H9 (cell line): Measurements from ENCODE around the gene GPAT3. TPM values are rescaled to one million over a fixed set of nuclear protein-coding genes. Genes with fewer than 3 reads are reported as not detected.

Experiments used
- DNase-seq: peaks from one replicate; pipeline ENCODE4 v3.0.0-alpha.2; 2017
- H2AFZ ChIP-seq: one replicate; pipeline ENCODE4 v1.6.1; 2013; ENCODE audit warnings: mild to moderate bottlenecking, low read length, control low read depth, moderate library complexity
- H2AK5ac ChIP-seq: 2 replicates; pipeline ENCODE4 v1.6.1; 2013; ENCODE audit warnings: low read length, control low read depth, mixed read lengths; ENCODE audit not compliant: insufficient read length
- H2BK120ac ChIP-seq: one replicate; pipeline ENCODE4 v1.6.1; 2013; ENCODE audit warnings: low read depth, mild to moderate bottlenecking, low read length, control low read depth, inconsistent platforms; ENCODE audit not compliant: poor library complexity, severe bottlenecking
- H2BK12ac ChIP-seq: 2 replicates; pipeline ENCODE4 v1.6.1; 2013; ENCODE audit warnings: low read length, control low read depth, mixed read lengths, low read depth; ENCODE audit not compliant: insufficient read length
- H2BK15ac ChIP-seq: 2 replicates; pipeline ENCODE4 v1.6.1; 2013; ENCODE audit warnings: low read depth, low read length, control low read depth
- H2BK20ac ChIP-seq: one replicate; pipeline ENCODE4 v1.6.1; 2013; ENCODE audit warnings: low read depth, mild to moderate bottlenecking, low read length, control low read depth, inconsistent platforms; ENCODE audit not compliant: poor library complexity, severe bottlenecking
- H2BK5ac ChIP-seq: 2 replicates; pipeline ENCODE4 v1.6.1; 2013; ENCODE audit warnings: low read length, control low read depth, mixed read lengths; ENCODE audit not compliant: insufficient read length
- H3K14ac ChIP-seq: 2 replicates; pipeline ENCODE4 v1.6.1; 2013; ENCODE audit warnings: low read length, control low read depth; ENCODE audit not compliant: insufficient read depth
- H3K18ac ChIP-seq: 2 replicates; pipeline ENCODE4 v1.6.1; 2013; ENCODE audit warnings: low read depth, mild to moderate bottlenecking, mixed read lengths, low read length, control low read depth; ENCODE audit not compliant: insufficient read length
- H3K23ac ChIP-seq: 2 replicates; pipeline ENCODE4 v1.6.1; 2013; ENCODE audit warnings: low read length, control low read depth, mixed read lengths, low read depth; ENCODE audit not compliant: insufficient read length
- H3K23me2 ChIP-seq: 2 replicates; pipeline ENCODE4 v1.6.1; 2013; ENCODE audit warnings: low read depth, mild to moderate bottlenecking, mixed read lengths, low read length, control low read depth; ENCODE audit not compliant: insufficient read length, poor library complexity, severe bottlenecking
- H3K27ac ChIP-seq: 2 replicates; pipeline ENCODE4 v1.5.1; 2013; ENCODE audit warnings: low read length, control low read depth, mixed read lengths, low read depth; ENCODE audit not compliant: insufficient read length
- H3K27me3 ChIP-seq: 2 replicates; pipeline ENCODE4 v1.6.1; 2013; ENCODE audit warnings: low read length, control low read depth, inconsistent platforms; ENCODE audit not compliant: insufficient read depth
- H3K4ac ChIP-seq: 2 replicates; pipeline ENCODE4 v1.6.1; 2013; ENCODE audit warnings: low read depth, mild to moderate bottlenecking, control low read depth, inconsistent platforms, low read length, moderate library complexity
- H3K4me1 ChIP-seq: 2 replicates; pipeline ENCODE4 v1.6.1; 2013; ENCODE audit warnings: low read length, control low read depth, inconsistent platforms; ENCODE audit not compliant: insufficient read depth
- H3K4me2 ChIP-seq: 2 replicates; pipeline ENCODE4 v1.6.1; 2013; ENCODE audit warnings: low read length, control low read depth, mixed read lengths; ENCODE audit not compliant: insufficient read length, insufficient read depth
- H3K56ac ChIP-seq: 2 replicates; pipeline ENCODE4 v1.6.1; 2013; ENCODE audit warnings: low read depth, mild to moderate bottlenecking, mixed read lengths, low read length, control low read depth; ENCODE audit not compliant: insufficient read length
- H3K79me1 ChIP-seq: 2 replicates; pipeline ENCODE4 v1.6.1; 2013; ENCODE audit warnings: low read depth, mild to moderate bottlenecking, moderate library complexity, low read length, control low read depth, inconsistent platforms; ENCODE audit not compliant: insufficient read depth, poor library complexity, severe bottlenecking
- H3K79me2 ChIP-seq: 2 replicates; pipeline ENCODE4 v1.6.1; 2013; ENCODE audit warnings: low read length, control low read depth, inconsistent platforms; ENCODE audit not compliant: insufficient read depth
- H3K9ac ChIP-seq: 2 replicates; pipeline ENCODE4 v1.6.1; 2013; ENCODE audit warnings: low read length, control low read depth, mixed read lengths; ENCODE audit not compliant: insufficient read length; ENCODE audit errors: extremely low read depth
- H3K9me3 ChIP-seq: one replicate; pipeline ENCODE4 v1.6.1; 2013; ENCODE audit warnings: low read depth, low read length, inconsistent platforms; ENCODE audit not compliant: control insufficient read depth
- H3T11ph ChIP-seq: one replicate; pipeline ENCODE4 v1.6.1; 2013; ENCODE audit warnings: mild to moderate bottlenecking, low read length, control low read depth, inconsistent platforms
- H4K20me1 ChIP-seq: one replicate; pipeline ENCODE4 v1.6.1; 2013; ENCODE audit not compliant: control insufficient read depth, insufficient read length, insufficient read depth
- H4K5ac ChIP-seq: 2 replicates; pipeline ENCODE4 v1.6.1; 2013; ENCODE audit warnings: low read depth, mild to moderate bottlenecking, mixed read lengths, low read length, control low read depth; ENCODE audit not compliant: insufficient read length
- H4K8ac ChIP-seq: replicated peaks from 2 replicates; pipeline ENCODE4 v1.6.1; 2013; ENCODE audit warnings: low read length, control low read depth, mixed read lengths, low read depth; ENCODE audit not compliant: insufficient read length
- H4K91ac ChIP-seq: 2 replicates; pipeline ENCODE4 v1.6.1; 2013; ENCODE audit warnings: low read depth, mild to moderate bottlenecking, moderate library complexity, mixed read lengths, low read length, control low read depth; ENCODE audit not compliant: insufficient read length
- H3K27ac Mint-ChIP-seq, 3 experiments: 2 replicates in 2 of 3; 3 replicates in 1 of 3; pipeline ENCODE4 v1.8.0; 2020 to 2021; ENCODE audit warnings: mixed read lengths in 3 of 3, mild to moderate bottlenecking in 1 of 3, moderate library complexity in 1 of 3
- H3K27me3 Mint-ChIP-seq: 2 replicates; pipeline ENCODE4 v1.8.0; 2021; ENCODE audit warnings: low read depth, mild to moderate bottlenecking, moderate library complexity, mixed read lengths
- H3K36me3 Mint-ChIP-seq, 3 experiments: 2 replicates in 2 of 3; 3 replicates in 1 of 3; pipeline ENCODE4 v1.8.0; 2020 to 2021; ENCODE audit warnings: low read depth in 3 of 3, mixed read lengths in 3 of 3; ENCODE audit not compliant: insufficient read depth in 1 of 3
- H3K4me1 Mint-ChIP-seq, 2 experiments: 2 replicates each; pipeline ENCODE4 v1.8.0; 2020; ENCODE audit warnings: mixed read lengths in 2 of 2
- H3K4me3 Mint-ChIP-seq, 2 experiments: 2 replicates in 1 of 2; 3 replicates in 1 of 2; pipeline ENCODE4 v1.8.0; 2020 to 2021; ENCODE audit warnings: mild to moderate bottlenecking in 2 of 2, mixed read lengths in 2 of 2, moderate library complexity in 1 of 2
- H3K9me3 Mint-ChIP-seq, 2 experiments: 2 replicates in 1 of 2; 3 replicates in 1 of 2; pipeline ENCODE4 v1.8.0; 2020; ENCODE audit warnings: mild to moderate bottlenecking in 2 of 2, mixed read lengths in 2 of 2, moderate library complexity in 1 of 2
- WGBS: extraction: QIAGEN DNeasy Blood & Tissue Kit; methylation state at CpG from one replicate; pipeline ENCODE4 v1.1.7; 2013; ENCODE audit warnings: missing lambda C conversion rate, low lambda C conversion rate, mixed read lengths; ENCODE audit not compliant: insufficient read length; ENCODE audit errors: extremely low coverage; 5-methylcytosine and 5-hydroxymethylcytosine counted together
- total RNA-seq: library from RNA; stranded (reverse); gene quantifications from 2 replicates; pipeline ENCODE4 v1.2.1, GENCODE V29; 2021
- TF ChIP-seq, protein P1 (sequence below): fragments of 200-600 bp; sonication (generic); conservative IDR thresholded peaks from 3 replicates; pipeline ENCODE4 v1.8.0; 2021; ENCODE audit warnings: antibody characterized with exemption, mild to moderate bottlenecking

The GPAT3 gene
- total RNA-seq, 1 experiment from 2014 or later, result 1.8 TPM

DNA sequence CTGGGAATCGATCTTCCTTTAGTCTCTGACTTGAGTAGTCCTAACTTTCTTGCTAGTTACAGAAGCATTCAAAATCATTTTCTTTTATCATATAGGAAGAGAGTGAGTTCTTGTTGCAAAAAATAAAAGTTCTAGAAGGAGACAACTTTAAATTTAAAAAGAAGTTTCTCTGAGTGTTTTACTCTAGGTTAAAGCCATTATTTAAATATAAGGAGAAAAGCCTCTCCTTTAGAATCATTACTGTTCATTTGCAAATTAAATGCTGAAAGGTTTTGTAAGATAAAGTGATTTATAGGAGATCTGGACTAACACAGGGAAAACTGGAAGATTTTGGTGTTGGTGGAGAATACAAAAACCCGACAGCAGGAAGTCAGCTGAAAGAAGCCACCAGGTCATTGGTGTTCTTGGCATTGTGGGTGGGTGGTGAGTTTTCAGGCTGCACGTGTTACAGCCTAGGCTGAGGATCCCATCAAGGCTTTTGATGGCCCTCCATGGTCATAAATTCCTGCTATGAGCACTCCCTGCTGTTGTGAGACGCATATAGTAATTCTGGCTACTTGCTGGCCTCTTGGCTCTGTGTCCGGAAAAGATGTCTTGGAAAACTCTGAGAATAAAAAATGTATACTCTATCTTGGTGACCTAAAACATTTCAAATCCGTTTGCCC, 81.6 kb downstream of the GPAT3 start:
- Histone ChIP-seq H3K79me1 (no peaks in the 10 kb centered on the region), H4K8ac (no peak overlapping the region), H2BK20ac (no peak overlapping the region), H3K27ac (no peak overlapping the region), H3K4me1 (peaks cover 6% of the 10 kb centered on the region; the same call in 1 of the 2 replicates), H3K23me2 (no peaks in the 10 kb centered on the region), H3K27me3 (no peaks in the 10 kb centered on the region), H3K4ac (no peak overlapping the region), H3T11ph (no peak overlapping the region), H3K14ac (no peak overlapping the region), H3K9me3 (no peaks in the 10 kb centered on the region), H3K79me2 (no peaks in the 10 kb centered on the region), H2BK120ac (no peak overlapping the region), H2BK5ac (no peak overlapping the region), H3K56ac (no peak overlapping the region), H4K20me1 (no peaks in the 10 kb centered on the region), H2AK5ac (no peak overlapping the region), H3K4me2 (no peak overlapping the region), H2BK12ac (no peak overlapping the region), H3K18ac (peak overlapping the region; percentile 67), H3K9ac (no peak overlapping the region), H4K5ac (no peak overlapping the region), H3K23ac (no peak overlapping the region), H4K91ac (no peak overlapping the region), H2AFZ (no peak overlapping the region), H2BK15ac (no peak overlapping the region)
- Mint-ChIP-seq H3K4me3 (no peak overlapping the region), H3K9me3 (peaks cover 36 to 38% of the 10 kb centered on the region in 2 experiments), H3K27ac (peak overlapping the region in 1 of 3 experiments; percentile 83; a peak in 2 of 7 replicates), H3K36me3 (peaks cover 13 to 15% (median 14%) of the 10 kb centered on the region in 3 experiments), H3K4me1 (peaks cover 21 to 23% of the 10 kb centered on the region in 2 experiments), H3K27me3 (no peaks in the 10 kb centered on the region; the same call in 1 of the 2 replicates)
- no CpG with 5 or more reads among the region's 6 CpGs for WGBS
- TF ChIP-seq, protein P1, sequence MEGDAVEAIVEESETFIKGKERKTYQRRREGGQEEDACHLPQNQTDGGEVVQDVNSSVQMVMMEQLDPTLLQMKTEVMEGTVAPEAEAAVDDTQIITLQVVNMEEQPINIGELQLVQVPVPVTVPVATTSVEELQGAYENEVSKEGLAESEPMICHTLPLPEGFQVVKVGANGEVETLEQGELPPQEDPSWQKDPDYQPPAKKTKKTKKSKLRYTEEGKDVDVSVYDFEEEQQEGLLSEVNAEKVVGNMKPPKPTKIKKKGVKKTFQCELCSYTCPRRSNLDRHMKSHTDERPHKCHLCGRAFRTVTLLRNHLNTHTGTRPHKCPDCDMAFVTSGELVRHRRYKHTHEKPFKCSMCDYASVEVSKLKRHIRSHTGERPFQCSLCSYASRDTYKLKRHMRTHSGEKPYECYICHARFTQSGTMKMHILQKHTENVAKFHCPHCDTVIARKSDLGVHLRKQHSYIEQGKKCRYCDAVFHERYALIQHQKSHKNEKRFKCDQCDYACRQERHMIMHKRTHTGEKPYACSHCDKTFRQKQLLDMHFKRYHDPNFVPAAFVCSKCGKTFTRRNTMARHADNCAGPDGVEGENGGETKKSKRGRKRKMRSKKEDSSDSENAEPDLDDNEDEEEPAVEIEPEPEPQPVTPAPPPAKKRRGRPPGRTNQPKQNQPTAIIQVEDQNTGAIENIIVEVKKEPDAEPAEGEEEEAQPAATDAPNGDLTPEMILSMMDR, result no peak
- DNase-seq, result no peak
